T-helper 1 cell (primary cell): ENCODE results near the gene TRIM71.
A peak's percentile ranks its signal among the peaks of the same experiment; 100 is the strongest.
"Not testable (repeated sequence)": the region's sequence is repeated elsewhere in the genome, so short reads cannot be mapped to it uniquely, and the experiment has no call there.

Source experiments
- DNase-seq, 5 donors: peaks; one replicate each; pipeline ENCODE4 v3.0.0-alpha.2; 2012 to 2020
- total RNA-seq, 4 donors: gene quantifications; one replicate each; lab custom pipeline; 2026; lab: John Stamatoyannopoulos, UW

Gene TRIM71
- total RNA-seq = 0 to 0.12 (median 0.04) reads per million in 4 donors

DNA sequence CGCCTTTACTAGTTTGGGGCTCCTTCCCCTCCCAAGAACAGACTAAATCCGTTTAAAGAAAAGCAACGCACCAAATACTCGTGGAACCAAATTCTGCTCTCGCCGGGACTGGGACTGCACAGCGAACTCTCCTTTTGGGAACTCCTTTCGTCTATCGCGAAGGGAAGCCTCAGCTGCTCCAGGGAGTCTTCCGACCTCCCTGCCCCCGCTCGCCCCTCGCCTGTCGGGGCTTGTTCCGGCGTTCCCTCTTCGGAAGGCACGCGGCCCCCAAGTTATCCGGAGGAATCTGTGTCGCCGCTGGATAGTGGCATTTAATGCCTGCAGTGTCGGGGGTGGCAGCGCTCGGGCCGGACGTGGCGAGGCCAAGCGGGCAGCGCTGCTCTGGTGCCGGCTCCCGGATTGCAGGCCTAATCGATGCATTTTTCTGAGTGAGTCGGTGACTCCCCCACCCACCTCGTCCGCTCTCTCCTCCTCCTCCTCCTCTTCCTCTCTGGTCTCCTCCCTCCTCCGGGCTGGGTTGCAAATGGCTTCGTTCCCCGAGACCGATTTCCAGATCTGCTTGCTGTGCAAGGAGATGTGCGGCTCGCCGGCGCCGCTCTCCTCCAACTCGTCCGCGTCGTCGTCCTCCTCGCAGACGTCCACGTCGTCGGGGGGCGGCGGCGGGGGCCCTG is at the start of gene TRIM71:
TSS of gene TRIM71 (plus strand) at position 440 of the 671 bp plus-strand sequence. CDS start at position 524, 84 bp downstream.
- no peak for DNase-seq

DNA sequence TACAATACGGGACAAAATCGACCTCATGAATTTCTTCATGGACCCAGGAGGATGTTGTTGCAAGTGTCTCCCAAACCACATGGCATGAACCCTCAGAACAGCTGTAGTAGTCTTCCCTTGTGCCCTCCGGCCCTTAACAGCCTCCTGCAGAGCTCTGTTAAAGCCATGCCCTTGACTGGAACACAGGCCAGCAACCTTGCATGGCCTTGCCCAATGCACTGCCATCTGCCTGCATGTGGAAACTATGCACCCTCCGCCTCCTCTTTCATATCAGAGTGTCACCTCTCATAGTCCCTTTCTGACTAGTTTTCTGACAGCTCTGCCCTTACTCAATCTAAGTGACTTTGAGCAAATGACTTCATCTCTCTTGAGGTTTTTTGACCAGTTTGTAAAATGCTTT is 39.4 kb upstream of the TRIM71 start:
- DNase-seq = no peak

GRCh38 chr3:32780071-32780734 is 37.6 kb upstream of the TRIM71 start:
- DNase-seq = no peak

GRCh38 chr3:32780735-32781210 is 37.0 kb upstream of the TRIM71 start:
- no peak for DNase-seq

DNA sequence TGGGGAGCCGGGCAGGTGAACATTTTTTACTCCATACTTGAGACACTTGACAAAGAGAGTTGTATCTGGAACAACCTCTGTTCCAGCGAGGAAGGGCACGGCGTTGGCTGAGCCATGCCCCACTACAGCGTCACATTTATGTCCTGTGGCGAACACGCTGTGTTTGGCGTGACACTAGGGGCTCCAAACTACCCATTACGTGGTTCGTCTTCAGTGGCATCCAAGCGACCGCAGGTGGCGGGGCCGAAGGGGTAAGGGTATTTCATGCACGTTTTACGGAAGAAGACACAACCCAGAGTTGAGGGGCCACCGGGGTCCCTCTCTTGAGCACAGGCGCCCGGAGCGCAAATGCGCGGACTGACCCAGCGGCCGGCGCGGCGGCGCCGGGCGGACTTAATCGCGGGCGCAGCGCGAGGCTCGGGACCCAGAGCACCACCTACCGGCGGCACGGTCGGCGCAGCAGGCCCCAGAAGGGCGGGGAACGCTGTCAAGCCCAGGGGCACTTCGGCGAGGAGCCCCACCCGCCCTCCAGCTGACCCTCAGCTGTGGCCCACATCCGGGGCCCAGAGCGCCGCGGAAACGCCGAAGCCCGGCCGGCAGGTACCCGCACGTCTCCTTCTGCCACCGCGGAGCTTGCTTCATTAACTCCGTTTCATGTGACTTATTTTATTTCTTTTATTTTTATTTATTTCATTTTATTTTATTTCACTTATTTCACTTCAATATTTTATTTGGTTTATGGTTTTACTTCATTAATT is 36.4 kb upstream of the TRIM71 start:
- peak; percentile 22 to 67 (median 38) for DNase-seq

GRCh38 chr3:32781969-32782270 is 35.9 kb upstream of the TRIM71 start:
- not testable (repeated sequence) for DNase-seq

DNA sequence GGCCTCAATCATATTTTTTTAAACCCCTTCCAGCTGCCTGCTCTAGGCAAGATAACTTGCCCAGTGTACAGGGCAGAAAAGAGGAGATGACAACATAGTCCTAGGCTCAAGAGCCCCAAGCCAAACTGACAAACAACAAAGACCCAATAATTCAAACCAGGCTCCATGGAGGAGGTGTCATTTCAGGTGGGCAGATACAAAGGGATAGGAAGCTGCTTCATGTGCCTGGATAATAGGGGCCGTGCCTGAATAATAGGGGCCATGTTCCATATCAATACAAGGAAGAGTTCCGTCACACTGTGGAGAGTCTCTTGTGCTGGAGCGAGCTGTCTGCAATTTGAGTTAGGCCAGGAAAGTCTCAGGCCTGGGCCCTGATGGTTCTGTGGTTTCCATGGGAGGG is 35.4 kb upstream of the TRIM71 start:
- DNase-seq = no peak

DNA sequence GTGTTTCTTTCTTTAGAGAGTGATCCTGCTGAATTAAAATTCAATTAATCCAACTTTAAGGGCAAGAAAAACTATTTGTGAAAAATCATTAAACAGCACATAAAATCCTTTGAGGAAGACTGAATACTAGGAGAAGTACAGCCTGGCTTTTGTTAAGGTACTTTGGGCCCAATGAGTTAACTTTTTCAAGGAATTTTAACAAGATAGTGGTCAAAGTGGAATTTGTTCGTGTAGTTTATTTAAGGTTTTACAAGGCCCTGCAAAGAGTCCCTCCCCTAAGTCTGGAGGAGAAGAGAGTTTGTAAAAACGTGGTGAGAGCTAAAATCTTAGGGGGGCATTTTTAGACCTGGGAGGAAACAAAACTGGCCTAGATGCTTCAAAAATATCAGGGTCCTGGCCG is 26.0 kb upstream of the TRIM71 start:
- no peak for DNase-seq

DNA sequence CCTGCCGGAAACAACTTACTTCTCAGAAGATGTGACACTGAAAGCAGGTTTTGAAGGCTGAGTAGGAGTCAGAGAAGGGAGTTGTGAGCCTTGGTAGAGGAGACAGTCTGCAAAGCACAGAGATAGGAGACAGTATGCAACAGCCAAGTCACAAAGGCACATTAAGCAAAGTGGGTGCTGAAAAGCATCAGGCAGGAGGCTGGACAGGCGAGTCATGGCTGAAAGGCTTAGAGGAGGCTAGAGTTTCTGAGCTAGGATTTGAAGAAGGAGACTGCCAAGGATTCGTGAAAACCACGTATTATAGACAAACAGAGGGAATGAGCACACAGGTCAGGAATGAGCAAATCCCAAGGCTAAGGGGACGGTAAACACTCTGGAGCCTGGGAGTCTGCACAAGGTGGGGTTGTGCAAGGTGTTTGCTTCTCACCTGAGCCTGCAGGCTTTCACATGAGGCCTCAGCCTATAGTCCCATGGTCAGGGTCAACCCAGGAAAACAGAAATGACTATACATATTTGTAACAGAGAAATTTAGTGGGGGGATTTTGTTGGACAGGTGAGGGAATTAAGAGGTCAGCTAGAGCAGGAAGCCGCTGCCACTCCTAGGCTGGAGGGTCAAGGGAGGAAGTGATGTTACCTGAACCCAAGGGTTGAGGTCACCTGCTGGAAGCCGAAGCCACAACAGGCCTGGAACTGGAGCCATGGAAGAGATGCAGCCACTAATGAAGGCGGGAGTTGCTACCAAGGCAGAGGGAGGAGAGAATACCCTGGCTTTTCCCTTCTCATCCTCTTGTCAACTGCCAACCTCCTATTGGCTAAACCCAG is 23.1 kb upstream of the TRIM71 start:
- no peak for DNase-seq

DNA sequence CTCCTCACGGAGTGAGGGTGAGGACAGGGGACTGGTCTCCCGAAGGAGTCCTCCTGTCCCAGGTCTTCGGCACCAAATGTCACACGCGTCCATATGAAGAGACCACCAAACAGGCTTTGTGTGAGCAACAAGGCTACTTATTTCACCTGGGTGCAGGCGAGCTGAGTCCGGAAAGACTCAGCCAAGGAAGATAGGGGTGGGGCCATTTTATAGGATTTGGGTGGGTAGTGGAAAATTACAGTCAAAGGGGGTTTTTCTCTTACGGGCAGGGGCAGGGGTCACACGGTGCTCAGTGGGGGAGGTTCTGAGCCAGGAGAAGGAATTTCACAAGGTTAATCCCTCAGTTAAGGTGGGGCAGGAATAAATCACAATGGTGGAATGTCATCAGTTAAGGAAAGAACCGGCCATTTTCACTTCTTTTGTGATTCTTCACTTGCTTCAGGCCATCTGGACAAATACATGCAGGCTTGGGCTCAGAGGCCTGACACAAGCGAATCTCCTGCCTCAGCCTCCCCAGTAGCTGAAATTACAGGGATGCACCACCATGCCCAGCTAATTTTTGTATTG is 21.3 kb upstream of the TRIM71 start:
- DNase-seq = not testable (repeated sequence)

- DNase-seq = no peak
These were observed 20.0 kb upstream of the TRIM71 start for GRCh38 chr3:32797776-32798175.

- DNase-seq = not testable (repeated sequence)
These were observed 16.4 kb upstream of the TRIM71 start for GRCh38 chr3:32801440-32801839.

DNA sequence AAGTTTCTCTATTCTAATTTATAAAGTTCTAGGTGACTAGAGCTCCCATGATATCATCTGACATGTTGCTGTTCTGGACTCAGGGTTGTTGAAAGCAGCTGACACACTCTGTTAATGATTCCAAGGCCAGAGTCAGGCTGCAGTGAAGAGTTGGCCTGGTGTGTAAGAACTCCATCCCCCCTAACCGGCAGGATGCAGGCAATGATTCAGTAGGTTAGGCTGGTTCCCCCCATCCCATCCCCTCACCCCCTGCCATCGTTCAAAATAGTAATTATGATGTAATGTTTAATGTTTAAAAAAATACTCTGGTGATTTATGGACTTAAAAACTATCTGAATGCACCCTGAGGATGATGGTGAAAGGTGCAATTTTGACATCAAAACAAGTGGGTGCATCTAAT is 4.6 kb upstream of the TRIM71 start:
- DNase-seq = no peak

GRCh38 chr3:32814361-32814760 is 3.4 kb upstream of the TRIM71 start:
- no peak for DNase-seq

- DNase-seq = no peak
These were observed 1.9 kb upstream of the TRIM71 start for GRCh38 chr3:32815841-32816438.

GRCh38 chr3:32816439-32817256 is 1.1 kb upstream of the TRIM71 start:
- DNase-seq = no peak

DNA sequence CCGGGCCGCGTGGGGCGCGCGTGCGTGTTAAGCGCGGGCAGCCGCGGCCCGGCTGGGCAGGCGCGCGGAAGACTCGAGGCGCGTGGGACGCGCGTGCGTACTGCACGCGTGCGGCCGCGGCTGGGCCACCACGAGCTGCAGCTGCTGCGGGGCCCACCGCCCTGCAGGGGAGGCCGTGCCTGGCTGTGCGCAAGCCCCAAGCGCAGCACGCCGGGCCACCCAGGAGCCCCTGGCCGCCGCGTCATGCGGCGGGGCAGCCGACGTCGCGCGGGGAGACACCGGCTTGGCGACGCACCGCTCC is 590 bp upstream of the TRIM71 start:
- DNase-seq = no peak

- no peak for DNase-seq
These were observed 602 bp downstream of the TRIM71 start for GRCh38 chr3:32818229-32818969.

DNA sequence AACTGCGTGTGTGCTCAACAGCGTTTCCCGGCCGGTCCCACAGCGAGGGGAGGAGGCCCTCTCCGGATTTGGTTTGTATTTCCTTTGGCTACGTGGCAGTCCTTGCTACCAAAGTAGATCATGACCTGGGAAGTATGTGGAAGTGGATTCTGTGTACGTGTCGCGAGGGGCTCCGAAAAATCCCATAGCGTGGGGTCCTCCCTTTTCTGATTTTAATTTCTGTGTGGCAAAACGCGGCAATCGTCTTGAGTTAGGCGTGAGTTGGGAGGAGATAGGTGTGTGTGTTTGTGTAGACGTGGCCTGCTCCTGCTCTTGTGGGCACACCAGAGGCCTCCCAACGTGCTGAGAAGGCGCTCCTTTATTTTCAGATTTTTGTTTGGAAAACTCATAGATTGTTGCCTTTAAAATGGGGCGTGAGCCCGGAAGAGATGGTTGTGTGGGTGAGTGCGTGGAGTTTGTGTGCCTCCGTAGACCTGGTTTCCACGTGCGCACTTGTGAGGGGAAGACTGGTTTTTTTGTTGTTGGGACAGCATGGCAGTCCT is 1.2 kb downstream of the TRIM71 start:
- DNase-seq = no peak
